SK-N-SH (cell line): ENCODE results near the gene YBX1. TPM values are rescaled to one million over a fixed set of nuclear protein-coding genes. Genes with fewer than 3 reads are reported as not detected.

Experiments used
- CTCF ChIA-PET: fragments of 300-600, 350-600 bp; formaldehyde crosslinking; extraction: SDS; loops from one replicate; lab custom pipeline; 2021; lab: Yijun Ruan, JAX
- POLR2A ChIA-PET: fragments of 350-600 bp; sonication (Branson Sonifier 250); formaldehyde crosslinking; extraction: SDS; loops from one replicate; lab custom pipeline; 2020; ENCODE audit warnings: antibody characterized with exemption, inconsistent platforms; lab: Yijun Ruan, JAX
- DNase-seq: peaks from one replicate; pipeline ENCODE4 v3.0.0; 2012
- H2AFZ ChIP-seq: fragments of 200-600 bp; sonication (generic); 2 replicates; pipeline ENCODE4 v1.8.1; 2016; ENCODE audit warnings: antibody characterized with exemption, mild to moderate bottlenecking, low read depth
- H3F3A ChIP-seq: fragments of 200-600 bp; sonication (generic); replicated peaks from 2 replicates; pipeline ENCODE3; 2016; ENCODE audit warnings: antibody characterized with exemption, mild to moderate bottlenecking; ENCODE audit not compliant: insufficient read depth
- H3K27ac ChIP-seq, 2 experiments: fragments of 200-500 bp in 1 of 2; fragments of 200-600 bp in 1 of 2; sonication (Bioruptor generic) in 1 of 2; sonication (generic), shearing (Covaris generic) in 1 of 2; 2 replicates each; pipeline versions ENCODE4 v1.5.1 to v1.6.1; 2014 to 2016; ENCODE audit warnings: low read depth in 2 of 2, inconsistent platforms in 1 of 2, low read length in 1 of 2, mild to moderate bottlenecking in 1 of 2, mixed read lengths in 1 of 2
- H3K27me3 ChIP-seq: fragments of 200-600 bp; sonication (generic), shearing (Covaris generic); 2 replicates; pipeline ENCODE4 v1.6.1; 2016; ENCODE audit warnings: mixed run types; ENCODE audit not compliant: insufficient read depth
- H3K36me3 ChIP-seq, 2 experiments: fragments of 200-500 bp in 1 of 2; fragments of 200-600 bp in 1 of 2; sonication (Bioruptor generic) in 1 of 2; sonication (generic) in 1 of 2; replicated peaks in 1 of 2; 2 replicates each; pipeline versions ENCODE3 to v1.5.1; 2014 to 2016; ENCODE audit warnings: low read length in 1 of 2, mild to moderate bottlenecking in 1 of 2; ENCODE audit not compliant: insufficient read depth in 2 of 2, control insufficient read depth in 1 of 2
- H3K4me1 ChIP-seq, 2 experiments: fragments of 200-500 bp in 1 of 2; fragments of 200-600 bp in 1 of 2; sonication (Bioruptor generic) in 1 of 2; sonication (generic), shearing (Covaris generic) in 1 of 2; 2 replicates each; pipeline versions ENCODE4 v1.5.1 to v1.6.1; 2014 to 2016; ENCODE audit warnings: low read depth in 1 of 2, low read length in 1 of 2, mixed run types in 1 of 2; ENCODE audit not compliant: insufficient read depth in 2 of 2, control insufficient read depth in 1 of 2
- H3K4me2 ChIP-seq: fragments of 200-600 bp; sonication (generic), shearing (Covaris generic); 2 replicates; pipeline ENCODE4 v1.6.1; 2017; ENCODE audit warnings: mixed run types
- H3K4me3 ChIP-seq, 2 experiments: fragments of 200-500 bp in 1 of 2; fragments of 200-600 bp in 1 of 2; sonication (Bioruptor generic) in 1 of 2; sonication (generic), shearing (Covaris generic) in 1 of 2; 2 replicates each; pipeline versions ENCODE4 v1.5.1 to v1.8.1; 2014 to 2016; ENCODE audit warnings: low read depth in 2 of 2, inconsistent platforms in 1 of 2, low read length in 1 of 2, mild to moderate bottlenecking in 1 of 2, mixed read lengths in 1 of 2, moderate library complexity in 1 of 2
- H3K79me2 ChIP-seq: fragments of 200-600 bp; sonication (generic); 2 replicates; pipeline ENCODE4 v1.8.1; 2017; ENCODE audit warnings: mild to moderate bottlenecking; ENCODE audit not compliant: insufficient read depth
- H3K9ac ChIP-seq: fragments of 200-600 bp; sonication (generic); 2 replicates; pipeline ENCODE4 v1.6.1; 2017; ENCODE audit warnings: mixed run types
- H3K9me2 ChIP-seq: fragments of 200-600 bp; sonication (generic); 2 replicates; pipeline ENCODE4 v1.6.1; 2017; ENCODE audit warnings: mixed run types
- H3K9me3 ChIP-seq: fragments of 200-600 bp; sonication (generic); 2 replicates; pipeline ENCODE4 v1.6.1; 2017; ENCODE audit warnings: mixed run types, mild to moderate bottlenecking, moderate library complexity
- H4K20me1 ChIP-seq: fragments of 200-600 bp; sonication (generic); 2 replicates; pipeline ENCODE4 v1.6.1; 2017; ENCODE audit warnings: mild to moderate bottlenecking, mixed run types; ENCODE audit not compliant: insufficient read depth
- CHD2 ChIP-seq: fragments of 150-350 bp; IDR thresholded peaks from 2 replicates; pipeline ENCODE4 v1.6.1; 2018; ENCODE audit warnings: low read length; ENCODE audit not compliant: partially characterized antibody
- ELF1 ChIP-seq: IDR thresholded peaks from 2 replicates; pipeline ENCODE4 v1.4.0; 2012
- EZH2phosphoT487 ChIP-seq: fragments of 200-600 bp; sonication (generic); IDR thresholded peaks from 2 replicates; pipeline ENCODE4 v1.6.1; 2017; ENCODE audit warnings: low read depth, mixed run types, mild to moderate bottlenecking, antibody characterized with exemption, moderate library complexity, borderline replicate concordance
- GABPA ChIP-seq: IDR thresholded peaks from 2 replicates; pipeline ENCODE4 v1.4.0; 2012; ENCODE audit warnings: low read depth, mild to moderate bottlenecking
- GATA2 ChIP-seq: sonication (generic); formaldehyde crosslinking; IDR thresholded peaks from 2 replicates; pipeline ENCODE4 v1.5.0; 2020; ENCODE audit warnings: mild to moderate bottlenecking, missing genetic modification reagents
- JUND ChIP-seq: IDR thresholded peaks from 2 replicates; pipeline ENCODE4 v1.4.0; 2012
- MEF2A ChIP-seq: IDR thresholded peaks from 2 replicates; pipeline ENCODE4 v1.4.0; 2012; ENCODE audit warnings: low read depth, borderline replicate concordance
- NFIC ChIP-seq: IDR thresholded peaks from 2 replicates; pipeline ENCODE4 v1.4.0; 2012; ENCODE audit warnings: borderline replicate concordance
- POLR2AphosphoS5 ChIP-seq: IDR thresholded peaks from 2 replicates; pipeline ENCODE4 v1.6.1; 2012; ENCODE audit warnings: low read depth, low read length
- RAD21 ChIP-seq: IDR thresholded peaks from 2 replicates; pipeline ENCODE4 v1.6.1; 2012; ENCODE audit warnings: mild to moderate bottlenecking, low read length
- RXRA ChIP-seq: IDR thresholded peaks from 2 replicates; pipeline ENCODE4 v1.4.0; 2012; ENCODE audit warnings: low read depth, mild to moderate bottlenecking, borderline replicate concordance
- TAF1 ChIP-seq: IDR thresholded peaks from 2 replicates; pipeline ENCODE4 v1.6.1; 2012; ENCODE audit warnings: low read depth, mild to moderate bottlenecking, low read length, moderate library complexity, borderline replicate concordance
- TCF12 ChIP-seq: IDR thresholded peaks from 2 replicates; pipeline ENCODE4 v1.4.0; 2012
- WGBS: methylation state at CpG from one replicate; pipeline ENCODE4 v1.1.6; 2017; ENCODE audit warnings: low lambda C conversion rate; 5-methylcytosine and 5-hydroxymethylcytosine counted together
- polyA plus RNA-seq, 3 experiments: library from polyadenylated mRNA; depleted of rRNA; stranded (reverse); fragments of >200 nt; gene quantifications; 2 replicates each; pipeline ENCODE4 v1.2.3, GENCODE V29; 2012
- TF ChIP-seq, protein P1 (sequence below): fragments of 150-350 bp; IDR thresholded peaks from 2 replicates; pipeline ENCODE4 v1.6.1; 2017; ENCODE audit warnings: antibody characterized with exemption, low read length, low read depth, borderline replicate concordance
- TF ChIP-seq, protein P2 (sequence below): IDR thresholded peaks from 2 replicates; pipeline ENCODE4 v1.4.0; 2012; ENCODE audit warnings: low read depth, borderline replicate concordance
- TF ChIP-seq, protein P3 (sequence below): IDR thresholded peaks from 2 replicates; pipeline ENCODE4 v1.4.0; 2012; ENCODE audit warnings: low read depth, borderline replicate concordance

YBX1 gene
- polyA plus RNA-seq, 1 of the 3 experiments (the other 2 are of a cell fraction): 592 TPM

GRCh38 chr1:42746436-42747105 is 64.4 kb downstream of the YBX1 start:
- no peaks in the 10 kb centered on the region for H3K79me2 ChIP-seq
- no peak overlapping the region for H2AFZ ChIP-seq
- ChIA-PET CTCF (interaction anchor here (0.6 to 4.4 kb wide), 29 partner anchors 10 to 599 kb away, joined by 3 to 32 read pairs (median 4); no protein-coding TSS in a partner anchor), POLR2A (interaction anchor here (0.7 kb wide), 1 partner anchor 64 kb away, joined by 3 read pairs; the partner anchor contains the start of gene YBX1)
- no peaks in the 10 kb centered on the region for H3K9me2 ChIP-seq
- no peaks in the 10 kb centered on the region for H4K20me1 ChIP-seq
- H3K9ac ChIP-seq: no peak overlapping the region
- H3K4me3 ChIP-seq: no peak overlapping the region
- H3K9me3 ChIP-seq: no peaks in the 10 kb centered on the region
- no peak overlapping the region for H3K4me2 ChIP-seq
- H3F3A ChIP-seq: no peaks in the 10 kb centered on the region
- no peak for DNase-seq
- no peak overlapping the region for H3K27ac ChIP-seq
- TF ChIP-seq POLR2AphosphoS5 (no peak), NFIC (no peak), CHD2 (no peak), TCF12 (no peak), EZH2phosphoT487 (no peak), ELF1 (no peak), RAD21 (no peak), JUND (no peak), RXRA (no peak), MEF2A (no peak), GATA2 (CRISPR knock-in tag) (no peak), GABPA (no peak), TAF1 (no peak)
- TF ChIP-seq, protein P1, sequence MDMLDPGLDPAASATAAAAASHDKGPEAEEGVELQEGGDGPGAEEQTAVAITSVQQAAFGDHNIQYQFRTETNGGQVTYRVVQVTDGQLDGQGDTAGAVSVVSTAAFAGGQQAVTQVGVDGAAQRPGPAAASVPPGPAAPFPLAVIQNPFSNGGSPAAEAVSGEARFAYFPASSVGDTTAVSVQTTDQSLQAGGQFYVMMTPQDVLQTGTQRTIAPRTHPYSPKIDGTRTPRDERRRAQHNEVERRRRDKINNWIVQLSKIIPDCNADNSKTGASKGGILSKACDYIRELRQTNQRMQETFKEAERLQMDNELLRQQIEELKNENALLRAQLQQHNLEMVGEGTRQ: no peak
- TF ChIP-seq, protein P2, sequence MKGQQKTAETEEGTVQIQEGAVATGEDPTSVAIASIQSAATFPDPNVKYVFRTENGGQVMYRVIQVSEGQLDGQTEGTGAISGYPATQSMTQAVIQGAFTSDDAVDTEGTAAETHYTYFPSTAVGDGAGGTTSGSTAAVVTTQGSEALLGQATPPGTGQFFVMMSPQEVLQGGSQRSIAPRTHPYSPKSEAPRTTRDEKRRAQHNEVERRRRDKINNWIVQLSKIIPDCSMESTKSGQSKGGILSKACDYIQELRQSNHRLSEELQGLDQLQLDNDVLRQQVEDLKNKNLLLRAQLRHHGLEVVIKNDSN: no peak
- TF ChIP-seq, protein P3, sequence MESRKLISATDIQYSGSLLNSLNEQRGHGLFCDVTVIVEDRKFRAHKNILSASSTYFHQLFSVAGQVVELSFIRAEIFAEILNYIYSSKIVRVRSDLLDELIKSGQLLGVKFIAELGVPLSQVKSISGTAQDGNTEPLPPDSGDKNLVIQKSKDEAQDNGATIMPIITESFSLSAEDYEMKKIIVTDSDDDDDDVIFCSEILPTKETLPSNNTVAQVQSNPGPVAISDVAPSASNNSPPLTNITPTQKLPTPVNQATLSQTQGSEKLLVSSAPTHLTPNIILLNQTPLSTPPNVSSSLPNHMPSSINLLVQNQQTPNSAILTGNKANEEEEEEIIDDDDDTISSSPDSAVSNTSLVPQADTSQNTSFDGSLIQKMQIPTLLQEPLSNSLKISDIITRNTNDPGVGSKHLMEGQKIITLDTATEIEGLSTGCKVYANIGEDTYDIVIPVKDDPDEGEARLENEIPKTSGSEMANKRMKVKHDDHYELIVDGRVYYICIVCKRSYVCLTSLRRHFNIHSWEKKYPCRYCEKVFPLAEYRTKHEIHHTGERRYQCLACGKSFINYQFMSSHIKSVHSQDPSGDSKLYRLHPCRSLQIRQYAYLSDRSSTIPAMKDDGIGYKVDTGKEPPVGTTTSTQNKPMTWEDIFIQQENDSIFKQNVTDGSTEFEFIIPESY: no peak
- H3K4me1 ChIP-seq: peaks cover 0 to 20% of the 10 kb centered on the region in 2 experiments; a peak in 1 of 4 replicates
- H3K36me3 ChIP-seq: peaks cover 8 to 34% of the 10 kb centered on the region in 2 experiments
- H3K27me3 ChIP-seq: no peaks in the 10 kb centered on the region
- 94% methylated on average over 5 of the region's 12 CpGs for WGBS
